HG03103 (cell line): ENCODE results near the gene ABHD12B.
A peak's percentile ranks its signal among the peaks of the same experiment; 100 is the strongest.

ENCODE experiments used
- ATAC-seq: cut with Tn5 transposase; IDR thresholded peaks from one replicate; pipeline ENCODE4 v1.9.1; 2021; ENCODE audit warnings: low read depth; ENCODE audit not compliant: unreplicated experiment

The ABHD12B gene, protein sequence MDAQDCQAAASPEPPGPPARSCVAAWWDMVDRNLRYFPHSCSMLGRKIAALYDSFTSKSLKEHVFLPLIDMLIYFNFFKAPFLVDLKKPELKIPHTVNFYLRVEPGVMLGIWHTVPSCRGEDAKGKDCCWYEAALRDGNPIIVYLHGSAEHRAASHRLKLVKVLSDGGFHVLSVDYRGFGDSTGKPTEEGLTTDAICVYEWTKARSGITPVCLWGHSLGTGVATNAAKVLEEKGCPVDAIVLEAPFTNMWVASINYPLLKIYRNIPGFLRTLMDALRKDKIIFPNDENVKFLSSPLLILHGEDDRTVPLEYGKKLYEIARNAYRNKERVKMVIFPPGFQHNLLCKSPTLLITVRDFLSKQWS

DNA sequence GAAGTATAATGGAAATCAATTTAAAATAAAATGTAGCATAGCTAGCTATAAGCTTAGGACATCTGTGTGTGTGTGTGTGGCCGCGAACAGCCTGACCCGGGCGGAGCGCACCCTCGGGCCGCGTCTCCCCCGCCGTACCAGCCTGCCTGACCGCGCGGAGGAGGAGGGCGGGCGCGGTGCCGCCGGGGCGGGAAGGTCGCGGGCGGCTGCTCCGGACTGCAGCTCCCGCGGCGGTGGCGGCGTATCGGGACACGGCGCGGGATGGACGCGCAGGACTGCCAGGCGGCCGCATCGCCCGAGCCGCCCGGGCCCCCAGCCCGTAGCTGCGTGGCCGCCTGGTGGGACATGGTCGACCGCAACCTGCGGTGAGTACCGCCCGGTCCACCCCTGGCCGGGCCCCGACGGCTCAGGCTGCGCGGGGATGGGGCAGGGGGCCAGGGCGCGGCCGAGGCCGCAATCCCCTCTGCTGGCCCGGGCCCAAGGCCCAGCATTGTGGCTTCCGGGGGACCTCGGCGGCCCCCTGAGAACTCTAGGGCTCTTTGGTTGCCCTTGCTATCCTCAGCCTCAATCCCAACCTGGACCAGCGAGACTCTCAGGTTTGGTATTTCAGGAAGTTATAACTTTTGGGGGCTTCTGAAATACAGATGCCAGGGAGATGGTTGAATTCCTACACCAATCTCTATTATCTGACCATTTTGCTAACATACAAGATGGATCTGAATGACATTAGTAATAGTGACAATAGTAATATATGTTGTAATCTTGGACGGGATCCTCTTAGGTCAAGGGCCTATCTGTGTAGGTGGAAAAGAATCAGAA, at the start of gene ABHD12B:
TSS of gene ABHD12B (plus strand) at position 140 of the 819 bp plus-strand sequence. CDS start at position 262, 122 bp downstream.
- no peak for ATAC-seq

DNA sequence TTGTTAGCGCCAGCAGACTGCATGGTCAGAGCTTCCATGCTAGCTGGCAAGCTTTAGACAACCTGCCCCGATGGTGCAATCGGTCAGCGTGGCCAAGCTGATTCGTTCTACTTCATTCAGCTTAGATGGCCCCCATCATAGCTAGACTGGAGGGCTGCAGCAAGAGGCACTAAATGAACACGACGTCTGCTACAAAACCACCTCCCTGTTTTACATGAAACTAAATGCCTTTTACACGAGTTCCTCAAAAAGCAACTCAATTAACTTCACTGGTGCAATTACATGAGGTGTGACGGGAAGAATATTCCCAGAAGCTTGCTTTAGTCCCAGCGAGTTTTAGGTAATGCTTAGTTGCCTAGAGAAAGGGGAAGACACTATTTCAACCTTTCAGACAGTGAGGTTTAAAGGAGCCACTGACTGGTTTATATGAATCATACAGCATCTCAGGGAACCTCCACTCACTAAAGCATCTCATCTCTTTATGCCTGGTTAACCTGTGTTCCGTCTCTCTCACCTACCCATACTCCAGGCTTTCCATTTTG, 49.3 kb upstream of the ABHD12B start:
- no peak for ATAC-seq

DNA sequence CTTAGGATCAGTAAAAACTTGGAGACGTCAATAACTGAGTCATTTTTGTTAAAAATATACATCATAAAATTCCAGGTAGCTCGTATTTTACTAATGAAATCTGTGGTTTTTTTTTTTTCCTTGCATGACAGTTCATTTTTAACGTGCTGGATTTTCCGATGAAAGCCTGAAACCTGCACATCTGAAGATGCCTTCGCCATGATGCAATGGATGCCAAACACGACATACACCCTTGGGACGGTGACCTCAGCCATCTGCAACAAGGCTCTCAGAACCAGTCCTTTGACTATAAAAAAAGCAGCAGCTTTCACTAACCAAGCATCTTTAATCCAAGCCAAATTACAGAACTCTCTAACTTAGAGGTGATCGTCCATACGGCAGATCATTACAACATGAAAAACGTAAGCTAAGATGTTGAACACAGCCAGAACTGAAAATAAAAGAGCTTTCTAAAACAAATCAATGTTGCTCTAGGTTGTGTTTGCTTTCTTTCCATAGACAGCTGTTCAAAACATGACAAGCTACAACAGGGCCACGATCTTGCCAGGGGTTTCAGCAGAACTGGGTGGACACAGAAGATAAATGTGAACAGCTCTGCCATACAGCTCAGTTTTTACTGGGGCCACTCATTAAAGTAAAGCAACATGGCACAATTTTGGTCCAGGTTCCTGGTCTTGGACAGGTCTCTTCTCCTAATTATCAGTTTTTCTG, 48.6 kb upstream of the ABHD12B start:
- ATAC-seq, result peak; percentile 3

DNA sequence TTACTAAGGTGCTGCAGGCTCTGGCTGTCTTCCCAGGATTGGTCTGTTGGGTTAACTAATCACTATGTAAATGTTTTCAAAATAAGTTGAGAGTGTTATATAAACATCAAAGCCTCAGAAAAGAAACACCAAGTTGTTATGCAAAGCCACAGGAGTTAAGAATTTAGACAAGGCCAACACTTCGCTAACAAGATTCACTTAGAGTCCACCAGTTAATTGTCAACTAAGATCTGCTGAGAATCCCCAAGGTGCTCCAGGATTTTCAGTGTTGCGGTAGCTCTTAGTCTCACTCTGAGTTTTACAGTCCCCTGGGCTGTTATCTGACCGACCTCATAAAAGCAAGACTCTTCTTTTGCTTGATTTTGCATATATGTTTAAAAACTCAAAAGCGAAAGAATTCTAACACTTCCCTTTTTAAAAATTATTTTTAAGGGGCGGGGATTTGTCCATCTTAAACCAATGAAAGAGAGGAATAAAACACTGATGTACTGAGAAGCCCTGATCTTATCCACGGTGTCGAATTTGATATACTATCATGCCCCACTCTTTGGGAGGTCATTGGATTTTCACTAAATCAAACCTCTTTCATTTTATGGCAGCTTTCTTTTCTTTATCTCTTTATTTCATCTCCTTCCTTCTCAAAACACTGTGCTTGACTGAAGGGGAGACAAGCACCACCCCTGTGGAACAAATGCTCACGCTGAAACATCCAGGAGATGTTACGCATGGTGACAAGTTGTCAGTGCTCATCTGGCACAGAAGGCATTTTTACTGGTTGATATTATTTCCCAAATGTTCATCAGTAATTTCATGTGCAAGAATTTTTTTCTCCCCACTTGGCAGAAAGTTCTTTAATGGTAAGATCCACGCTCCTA, 47.9 kb upstream of the ABHD12B start:
- peak; percentile 58 for ATAC-seq

DNA sequence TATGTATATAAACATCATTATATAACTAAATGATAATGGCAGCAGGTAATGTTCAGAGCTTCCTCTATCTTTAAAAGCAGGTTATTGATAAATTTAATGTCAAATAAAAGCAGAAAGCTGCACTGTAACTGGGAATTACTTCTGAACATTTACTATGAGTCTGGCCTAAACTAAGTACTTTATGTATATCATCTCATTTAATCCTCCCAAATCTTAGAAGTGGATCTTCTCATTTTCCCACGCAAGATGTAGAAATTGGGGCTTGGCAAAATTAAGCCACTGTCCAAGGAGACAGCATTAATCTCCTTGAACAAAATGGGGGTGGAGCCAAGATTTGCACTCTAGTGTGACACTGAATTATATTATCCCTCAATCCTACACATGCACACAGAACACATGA, 46.5 kb upstream of the ABHD12B start:
- no peak for ATAC-seq

DNA sequence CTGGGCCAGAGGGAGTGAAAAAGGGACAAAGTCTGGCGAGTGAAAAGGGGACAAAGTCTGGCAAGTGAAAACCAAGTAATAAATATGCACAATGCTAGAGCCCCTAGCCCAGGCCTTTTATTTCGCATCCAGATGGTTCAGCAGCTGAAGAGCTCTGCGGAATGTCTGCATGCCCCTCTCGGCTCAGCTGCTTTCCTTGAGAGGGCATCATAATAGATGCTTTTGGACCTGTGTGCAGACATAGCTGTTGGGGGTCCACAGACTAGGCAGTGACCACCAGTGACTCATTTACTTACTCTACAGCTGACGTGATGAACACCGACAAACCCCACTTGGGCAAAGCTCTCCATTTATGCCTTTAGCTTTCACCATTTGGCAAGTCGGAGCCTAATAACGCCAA, 45.2 kb upstream of the ABHD12B start:
- no peak for ATAC-seq

DNA sequence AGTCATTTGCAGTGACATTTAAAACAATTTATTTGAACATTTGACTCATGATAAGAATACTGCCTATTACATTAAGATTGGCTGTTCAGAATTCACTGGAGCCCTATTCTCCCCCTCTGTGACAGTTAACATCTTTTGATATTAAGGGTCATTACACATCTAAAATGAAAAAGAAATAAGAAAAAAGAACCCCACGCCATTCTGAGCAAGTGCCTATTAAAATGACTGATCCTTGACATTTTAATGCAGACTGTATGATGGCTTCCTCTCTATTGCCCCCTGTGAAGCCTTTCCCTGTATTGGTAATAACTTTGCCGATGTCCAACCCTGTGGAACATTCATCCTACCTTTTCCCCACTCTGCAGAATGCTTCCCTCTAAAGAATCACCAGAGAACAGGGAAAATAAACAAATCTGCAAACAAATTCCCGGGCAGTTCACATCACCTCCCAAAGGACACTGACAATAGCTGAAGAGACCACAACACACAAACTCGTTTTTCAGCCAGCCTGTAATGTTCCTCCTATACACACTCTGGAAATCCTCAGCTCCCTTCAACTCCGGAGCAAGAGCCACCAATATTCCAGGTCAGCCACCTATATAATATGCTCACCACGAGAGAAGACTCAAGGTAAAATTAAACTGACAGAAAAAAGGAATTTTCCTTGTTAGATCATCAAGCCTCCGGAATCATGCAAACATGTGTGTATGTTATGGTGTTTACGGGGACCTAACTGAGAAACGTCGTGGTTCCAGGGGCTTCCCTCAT, 42.9 kb upstream of the ABHD12B start:
- ATAC-seq, result no peak

- ATAC-seq, result no peak
Measured at GRCh38 chr14:50829489-50830043, 42.3 kb upstream of the ABHD12B start.

DNA sequence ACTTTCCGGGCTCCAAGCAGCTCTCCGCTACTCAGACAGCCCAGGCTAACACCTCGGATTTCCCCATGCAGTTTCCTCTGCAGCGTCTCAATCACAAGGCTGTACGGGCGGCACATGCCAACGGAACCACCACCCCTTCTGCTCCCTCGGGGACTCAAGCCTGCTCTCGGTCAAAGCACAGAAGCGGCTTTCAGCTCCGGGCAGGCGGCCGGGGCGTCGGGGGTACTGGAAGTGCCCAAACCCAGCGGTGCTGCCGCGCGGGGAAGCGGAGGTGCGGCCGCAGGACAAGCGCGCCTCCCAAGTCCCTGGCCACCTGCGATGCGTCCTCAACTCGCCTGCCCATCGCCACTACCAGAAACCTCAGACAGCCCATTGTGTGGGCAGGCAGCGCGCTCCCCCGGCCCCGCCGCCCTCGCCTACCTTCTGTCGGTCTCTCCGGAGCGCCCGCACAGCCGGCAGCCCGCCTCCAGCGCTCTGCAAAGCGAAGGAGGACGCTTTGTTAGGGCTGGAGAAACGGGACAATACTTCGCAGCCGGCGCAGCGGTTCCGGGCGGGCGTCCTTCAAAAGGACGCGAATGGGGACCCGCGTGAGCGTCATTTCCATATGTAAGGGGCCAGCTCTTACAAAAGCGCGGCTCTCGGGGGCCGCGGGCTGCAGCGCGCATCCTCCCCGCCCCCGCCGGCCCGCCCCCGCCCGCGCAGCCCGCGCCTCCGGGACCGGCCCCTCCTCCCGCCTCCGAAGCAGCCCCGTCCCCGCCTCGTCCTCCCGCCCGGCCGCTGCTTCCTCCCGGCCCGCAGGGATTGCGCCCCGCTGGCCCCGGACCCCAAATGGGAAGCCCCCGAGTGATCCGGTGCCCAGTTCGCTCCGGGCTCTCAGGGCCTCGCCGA, 41.6 kb upstream of the ABHD12B start:
- peak; percentile 36 for ATAC-seq

- ATAC-seq, result peak; percentile 70
Measured at GRCh38 chr14:50830932-50831725, 40.7 kb upstream of the ABHD12B start, which contains the start of gene NIN. Gene NIN, minus strand, starts transcription at chr14:50831162. Its CDS starts 9,106 bp downstream, at chr14:50822056.

DNA sequence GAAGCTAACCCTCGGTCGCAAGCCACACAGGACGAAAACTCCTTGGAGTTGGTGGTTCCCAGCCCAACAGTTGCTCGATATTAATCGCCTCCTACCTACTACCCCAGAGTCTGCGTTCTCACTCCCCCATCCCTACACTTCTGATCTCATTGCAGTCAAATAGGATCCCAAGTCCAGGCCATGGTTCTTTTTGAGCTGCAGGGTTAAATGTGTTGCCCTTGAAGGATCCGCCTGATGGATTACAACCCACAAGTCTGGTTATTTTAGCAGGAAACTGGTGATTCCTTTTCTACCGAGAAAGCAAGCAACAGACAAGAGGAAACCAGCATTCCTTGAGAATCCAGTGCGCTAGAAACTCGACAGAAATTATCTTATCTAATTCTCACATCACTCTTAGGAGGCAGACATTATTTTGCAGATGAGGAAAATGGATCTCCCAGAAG, 40.1 kb upstream of the ABHD12B start:
- ATAC-seq, result no peak

GRCh38 chr14:50832935-50833630, 38.8 kb upstream of the ABHD12B start:
- no peak for ATAC-seq

DNA sequence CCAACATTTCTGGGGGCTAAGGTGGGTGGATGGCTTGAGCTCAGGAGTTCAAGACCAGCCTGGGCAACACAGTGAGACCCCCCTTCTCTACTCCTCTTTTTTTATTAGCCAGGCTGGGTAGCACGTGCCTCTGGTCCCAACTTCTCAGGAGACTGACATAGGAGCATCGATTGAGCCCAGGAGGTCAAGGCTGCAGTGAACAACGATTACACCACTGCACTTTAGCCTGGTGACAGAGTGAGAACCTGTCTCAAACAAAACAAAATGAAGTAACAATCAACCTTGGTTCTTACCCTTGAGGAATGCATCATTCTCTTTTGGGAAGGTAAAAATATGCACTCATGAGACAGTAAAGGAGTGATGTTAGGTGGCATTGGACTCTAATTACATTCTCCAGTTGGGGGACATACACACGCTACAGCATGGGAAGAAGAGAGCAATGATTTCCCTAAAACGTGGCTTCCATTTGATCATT, 37.0 kb upstream of the ABHD12B start:
- no peak for ATAC-seq

- no peak for ATAC-seq
Measured at GRCh38 chr14:50835280-50835679, 36.6 kb upstream of the ABHD12B start.

DNA sequence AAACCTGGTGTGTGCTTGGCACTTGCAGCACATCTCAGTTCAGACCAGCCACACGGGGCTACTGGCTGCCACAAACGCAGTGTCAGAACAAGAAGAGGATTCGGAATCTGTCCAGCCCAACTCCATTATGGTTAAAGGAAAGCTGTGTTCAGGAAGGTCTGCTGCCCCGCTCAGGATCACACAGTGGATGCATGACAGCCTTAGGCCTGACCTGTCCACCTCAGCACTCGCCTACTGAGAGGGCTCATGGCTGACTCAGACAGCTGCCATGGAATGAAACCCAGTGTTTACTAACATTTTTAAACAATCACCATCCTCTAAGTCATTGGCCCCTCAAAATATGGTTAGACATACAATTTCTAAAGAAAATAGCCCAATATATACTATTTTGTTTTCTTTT, 35.3 kb upstream of the ABHD12B start:
- no peak for ATAC-seq

DNA sequence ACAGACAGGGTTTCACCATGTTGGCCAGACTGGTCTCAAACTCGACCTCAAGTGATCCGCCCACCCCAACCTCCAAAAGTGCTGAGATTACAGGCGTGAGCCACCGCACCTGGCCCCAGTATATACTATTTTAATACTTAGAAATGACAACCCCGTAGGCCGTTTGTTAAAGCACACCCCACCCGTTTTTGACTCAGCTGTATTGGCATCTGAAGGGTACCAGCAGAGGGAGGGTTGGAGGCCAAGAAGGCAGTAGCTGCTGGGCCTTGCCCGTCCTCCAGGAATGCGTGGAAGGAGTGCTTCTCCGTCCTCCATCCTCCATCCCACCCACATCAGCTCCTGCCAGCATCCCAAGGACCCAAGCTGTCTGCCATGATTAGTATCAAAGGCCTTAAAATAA, 34.6 kb upstream of the ABHD12B start:
- ATAC-seq, result no peak
